22Rv1 (cell line): ENCODE measurements around the gene GATAD1.

ENCODE experiments used
- ZFX ChIP-seq: fragments of 450-650 bp; IDR thresholded peaks from 2 replicates; pipeline ENCODE4 v1.6.1; 2017; ENCODE audit warnings: antibody characterized with exemption, borderline replicate concordance
- TF ChIP-seq, protein P1 (sequence below): fragments of 450-650 bp; IDR thresholded peaks from 2 replicates; pipeline ENCODE4 v1.5.1; 2017; ENCODE audit warnings: mild to moderate bottlenecking

DNA sequence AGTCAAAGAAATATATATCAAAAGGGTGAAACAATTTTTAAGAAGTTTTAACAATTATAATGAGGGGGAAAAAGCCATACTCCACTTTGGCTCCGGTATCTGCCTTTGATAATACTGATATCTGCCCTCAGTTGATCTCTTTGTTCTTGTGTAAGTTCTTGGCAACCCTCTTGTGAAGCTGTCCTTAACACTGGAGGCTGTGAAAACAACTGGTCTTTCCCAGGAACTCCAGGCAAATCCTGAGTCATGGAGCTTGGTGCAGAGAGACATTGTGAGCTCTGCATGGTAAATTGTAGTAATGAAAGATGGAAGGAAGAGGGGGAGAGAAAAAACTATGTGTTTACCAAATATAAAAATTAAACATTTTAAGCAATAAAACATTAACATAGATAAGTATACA is 42.4 kb downstream of the GATAD1 start:
- TF ChIP-seq, protein P1, sequence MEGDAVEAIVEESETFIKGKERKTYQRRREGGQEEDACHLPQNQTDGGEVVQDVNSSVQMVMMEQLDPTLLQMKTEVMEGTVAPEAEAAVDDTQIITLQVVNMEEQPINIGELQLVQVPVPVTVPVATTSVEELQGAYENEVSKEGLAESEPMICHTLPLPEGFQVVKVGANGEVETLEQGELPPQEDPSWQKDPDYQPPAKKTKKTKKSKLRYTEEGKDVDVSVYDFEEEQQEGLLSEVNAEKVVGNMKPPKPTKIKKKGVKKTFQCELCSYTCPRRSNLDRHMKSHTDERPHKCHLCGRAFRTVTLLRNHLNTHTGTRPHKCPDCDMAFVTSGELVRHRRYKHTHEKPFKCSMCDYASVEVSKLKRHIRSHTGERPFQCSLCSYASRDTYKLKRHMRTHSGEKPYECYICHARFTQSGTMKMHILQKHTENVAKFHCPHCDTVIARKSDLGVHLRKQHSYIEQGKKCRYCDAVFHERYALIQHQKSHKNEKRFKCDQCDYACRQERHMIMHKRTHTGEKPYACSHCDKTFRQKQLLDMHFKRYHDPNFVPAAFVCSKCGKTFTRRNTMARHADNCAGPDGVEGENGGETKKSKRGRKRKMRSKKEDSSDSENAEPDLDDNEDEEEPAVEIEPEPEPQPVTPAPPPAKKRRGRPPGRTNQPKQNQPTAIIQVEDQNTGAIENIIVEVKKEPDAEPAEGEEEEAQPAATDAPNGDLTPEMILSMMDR = no peak
- no peak for TF ChIP-seq ZFX
